Measurements from ENCODE around the gene OTOP2.

- no peak for TF ChIP-seq CTCF (conservative IDR thresholded peaks at IDR 0.05; ENCODE audit: low read depth, low read length)
- no peak for TF ChIP-seq RAD21 (IDR thresholded peaks at IDR 0.05; ENCODE audit: low read length)
- TF ChIP-seq MAFK (IDR thresholded peaks at IDR 0.05; ENCODE audit: low read depth, low read length): no peak
- TF ChIP-seq RFX5 (IDR thresholded peaks at IDR 0.05; ENCODE audit: low read depth, low read length): no peak
- TF ChIP-seq POLR2A (IDR thresholded peaks at IDR 0.05; ENCODE audit: low read depth, low read length): no peak
- TF ChIP-seq USF2 (IDR thresholded peaks at IDR 0.05; ENCODE audit: low read depth, low read length): no peak
- TF ChIP-seq SMC3 (IDR thresholded peaks at IDR 0.05; ENCODE audit: low read depth, low read length): no peak
- TF ChIP-seq ELK1 (IDR thresholded peaks at IDR 0.05; ENCODE audit: borderline replicate concordance, low read depth, low read length): no peak
- no peak for TF ChIP-seq RCOR1 (IDR thresholded peaks at IDR 0.05; ENCODE audit: insufficient replicate concordance, low read length)
- TF ChIP-seq MXI1 (IDR thresholded peaks at IDR 0.05; ENCODE audit: borderline replicate concordance, low read depth, low read length): no peak
- no peak for TF ChIP-seq NFE2L2 (IDR thresholded peaks at IDR 0.05; ENCODE audit: low read depth, low read length)
- TF ChIP-seq CEBPB (IDR thresholded peaks at IDR 0.05; ENCODE audit: low read depth, low read length): no peak
- TF ChIP-seq BHLHE40 (IDR thresholded peaks at IDR 0.05; ENCODE audit: low read depth, low read length): no peak
- TF ChIP-seq MAZ (IDR thresholded peaks at IDR 0.05; ENCODE audit: borderline replicate concordance, low read depth, low read length): no peak
Measured at GRCh38 chr17:74964246-74964761, 40.2 kb downstream of the OTOP2 start.

All from IMR-90 (cell line).